Mucosa of rectum (tissue), 2 donors: ENCODE results near the gene SLC13A3.

Experiments
- H3K27ac ChIP-seq, 2 donors: one replicate each; pipeline ENCODE4 v1.7.0; 2013; ENCODE audit warnings: inconsistent platforms in 2 of 2, low read depth in 2 of 2, low read length in 2 of 2
- H3K27me3 ChIP-seq, 2 donors: one replicate each; pipeline ENCODE4 v1.7.0; 2013; ENCODE audit warnings: low read length in 2 of 2; ENCODE audit not compliant: control insufficient read depth in 2 of 2, insufficient read depth in 2 of 2
- H3K36me3 ChIP-seq, 2 donors: one replicate each; pipeline ENCODE4 v1.7.0; 2013; ENCODE audit warnings: low read length in 2 of 2; ENCODE audit not compliant: control insufficient read depth in 2 of 2, insufficient read depth in 2 of 2
- H3K4me1 ChIP-seq, 2 donors: one replicate each; pipeline ENCODE4 v1.7.0; 2013; ENCODE audit warnings: low read length in 2 of 2, mild to moderate bottlenecking in 1 of 2; ENCODE audit not compliant: control insufficient read depth in 2 of 2, insufficient read depth in 2 of 2
- H3K4me3 ChIP-seq, 2 donors: one replicate each; pipeline ENCODE4 v1.7.0; 2013; ENCODE audit warnings: low read length in 2 of 2
- H3K9ac ChIP-seq, 2 donors: one replicate each; pipeline ENCODE4 v1.7.0; 2013; ENCODE audit warnings: low read length in 2 of 2, low read depth in 1 of 2, mild to moderate bottlenecking in 1 of 2
- H3K9me3 ChIP-seq, 2 donors: one replicate each; pipeline ENCODE4 v1.7.0; 2013; ENCODE audit warnings: low read length in 2 of 2; ENCODE audit not compliant: control insufficient read depth in 2 of 2
- donor health status: healthy.
- donor health status: Normal muscosa, but diverticular disease.

The SLC13A3 gene

GRCh38 chr20:46552460-46553420 lies 98.5 kb downstream of the SLC13A3 start:
- no peaks in the 10 kb centered on the region for H3K36me3 ChIP-seq
- peak overlapping the region in 1 of 2 donors; percentile 29 for H3K27ac ChIP-seq
- no peaks in the 10 kb centered on the region for H3K9me3 ChIP-seq
- H3K4me3 ChIP-seq = no peak overlapping the region
- peaks cover 0 to 3% of the 10 kb centered on the region in 2 donors for H3K4me1 ChIP-seq
- peaks cover 0 to 3% of the 10 kb centered on the region in 2 donors for H3K27me3 ChIP-seq
- no peak overlapping the region for H3K9ac ChIP-seq

- peaks cover 0 to 3% of the 10 kb centered on the region in 2 donors for H3K4me1 ChIP-seq
- H3K27ac ChIP-seq = no peak overlapping the region
- H3K9ac ChIP-seq = no peak overlapping the region
- no peaks in the 10 kb centered on the region for H3K36me3 ChIP-seq
- no peak overlapping the region for H3K4me3 ChIP-seq
- no peaks in the 10 kb centered on the region for H3K9me3 ChIP-seq
- peaks cover 0 to 3% of the 10 kb centered on the region in 2 donors for H3K27me3 ChIP-seq
These were observed 99.5 kb downstream of the SLC13A3 start for GRCh38 chr20:46551522-46552381.

GRCh38 chr20:46550461-46550860 lies 100.8 kb downstream of the SLC13A3 start, which contains the start of gene OCSTAMP:
OCSTAMP (minus strand) TSS chr20:46550654; CDS start chr20:46550560, 94 bp downstream.
- no peaks in the 10 kb centered on the region for H3K36me3 ChIP-seq
- no peak within 1 kb of the TSS for H3K27ac ChIP-seq
- H3K9me3 ChIP-seq = no peaks in the 10 kb centered on the region
- H3K27me3 ChIP-seq = peaks cover 0 to 3% of the 10 kb centered on the region in 2 donors
- no peak within 1 kb of the TSS for H3K4me3 ChIP-seq
- H3K4me1 ChIP-seq = peaks cover 0 to 3% of the 10 kb centered on the region in 2 donors
- H3K9ac ChIP-seq = no peak within 1 kb of the TSS

GRCh38 chr20:46549188-46549972 lies 101.9 kb downstream of the SLC13A3 start:
- H3K4me1 ChIP-seq = no peaks in the 10 kb centered on the region
- H3K27ac ChIP-seq = no peak overlapping the region
- H3K36me3 ChIP-seq = no peaks in the 10 kb centered on the region
- no peak overlapping the region for H3K4me3 ChIP-seq
- no peaks in the 10 kb centered on the region for H3K9me3 ChIP-seq
- no peak overlapping the region for H3K9ac ChIP-seq
- peaks cover 0 to 3% of the 10 kb centered on the region in 2 donors for H3K27me3 ChIP-seq

GRCh38 chr20:46548688-46549087 lies 102.6 kb downstream of the SLC13A3 start:
- no peak overlapping the region for H3K4me3 ChIP-seq
- H3K27me3 ChIP-seq = peaks cover 0 to 3% of the 10 kb centered on the region in 2 donors
- H3K27ac ChIP-seq = no peak overlapping the region
- no peaks in the 10 kb centered on the region for H3K9me3 ChIP-seq
- no peaks in the 10 kb centered on the region for H3K4me1 ChIP-seq
- no peaks in the 10 kb centered on the region for H3K36me3 ChIP-seq
- H3K9ac ChIP-seq = no peak overlapping the region

- Histone ChIP-seq H3K27ac (no peak overlapping the region), H3K4me3 (no peak overlapping the region), H3K9ac (no peak overlapping the region), H3K9me3 (no peaks in the 10 kb centered on the region), H3K27me3 (peaks cover 0 to 3% of the 10 kb centered on the region in 2 donors), H3K36me3 (no peaks in the 10 kb centered on the region), H3K4me1 (no peaks in the 10 kb centered on the region)
These were observed 103.3 kb downstream of the SLC13A3 start for GRCh38 chr20:46547995-46548394.

GRCh38 chr20:46546936-46547335 lies 104.3 kb downstream of the SLC13A3 start:
- H3K4me1 ChIP-seq = no peaks in the 10 kb centered on the region
- no peak overlapping the region for H3K27ac ChIP-seq
- H3K27me3 ChIP-seq = peaks cover 0 to 3% of the 10 kb centered on the region in 2 donors
- no peak overlapping the region for H3K4me3 ChIP-seq
- H3K9ac ChIP-seq = no peak overlapping the region
- H3K9me3 ChIP-seq = no peaks in the 10 kb centered on the region
- no peaks in the 10 kb centered on the region for H3K36me3 ChIP-seq

- no peak overlapping the region for H3K4me3 ChIP-seq
- H3K27ac ChIP-seq = no peak overlapping the region
- peaks cover 0 to 3% of the 10 kb centered on the region in 2 donors for H3K27me3 ChIP-seq
- no peaks in the 10 kb centered on the region for H3K36me3 ChIP-seq
- H3K9me3 ChIP-seq = no peaks in the 10 kb centered on the region
- no peaks in the 10 kb centered on the region for H3K4me1 ChIP-seq
- H3K9ac ChIP-seq = no peak overlapping the region
These were observed 105.0 kb downstream of the SLC13A3 start for GRCh38 chr20:46546298-46546697.

- Histone ChIP-seq H3K4me1 (no peaks in the 10 kb centered on the region), H3K9me3 (no peaks in the 10 kb centered on the region), H3K27ac (no peak overlapping the region), H3K27me3 (peaks cover 0 to 2% of the 10 kb centered on the region in 2 donors), H3K4me3 (no peak overlapping the region), H3K36me3 (no peaks in the 10 kb centered on the region), H3K9ac (no peak overlapping the region)
These were observed 105.5 kb downstream of the SLC13A3 start for GRCh38 chr20:46545827-46546138.
